OCI-LY7 (cell line): Measurements from ENCODE around the gene SMOC1. TPM values are rescaled to one million over a fixed set of nuclear protein-coding genes. Genes with fewer than 3 reads are reported as not detected.

Experiments used
- BruUV-seq: library from RNA; stranded (reverse); fragments of 400-500 nt; replicated peaks from 2 replicates; lab custom pipeline; 2021; lab: Mats Ljungman, UMichigan
- CTCF ChIA-PET: fragments of 300-600 bp; sonication (Branson Sonifier 250); formaldehyde crosslinking; loops from one replicate; lab custom pipeline; 2022; ENCODE audit warnings: antibody characterized with exemption; ENCODE audit not compliant: unreplicated experiment; lab: Charles Lee
- POLR2A ChIA-PET: fragments of 300-600 bp; sonication (Branson Sonifier 250); formaldehyde crosslinking; loops from one replicate; lab custom pipeline; 2022; ENCODE audit warnings: antibody characterized with exemption; lab: Charles Lee
- DNase-seq: peaks from one replicate; pipeline ENCODE4 v3.0.0-alpha.2; 2015; ENCODE audit warnings: low spot score
- H2AFZ ChIP-seq: fragments of 200-600 bp; sonication (generic), shearing (Covaris generic); 2 replicates; pipeline ENCODE4 v1.6.1; 2014; ENCODE audit warnings: mild to moderate bottlenecking, antibody characterized with exemption, low read length, moderate library complexity
- H3K27ac ChIP-seq: fragments of 200-600 bp; sonication (generic); 2 replicates; pipeline ENCODE4 v1.5.1; 2014; ENCODE audit warnings: mixed run types, low read depth, mild to moderate bottlenecking, moderate library complexity, low read length, inconsistent platforms; ENCODE audit not compliant: poor library complexity, severe bottlenecking
- H3K36me3 ChIP-seq: fragments of 200-600 bp; sonication (generic); 2 replicates; pipeline ENCODE4 v1.6.1; 2014; ENCODE audit warnings: mild to moderate bottlenecking, antibody characterized with exemption, low read length, moderate library complexity, mixed read lengths; ENCODE audit not compliant: insufficient read depth
- H3K4me1 ChIP-seq: fragments of 200-600 bp; sonication (generic); 2 replicates; pipeline ENCODE4 v1.5.1; 2014; ENCODE audit warnings: mild to moderate bottlenecking, low read length; ENCODE audit not compliant: insufficient read depth, poor library complexity, severe bottlenecking
- H3K4me2 ChIP-seq: fragments of 200-600 bp; sonication (generic); 2 replicates; pipeline ENCODE4 v1.6.1; 2014; ENCODE audit warnings: mild to moderate bottlenecking, low read length
- H3K4me3 ChIP-seq: fragments of 200-600 bp; sonication (generic); 2 replicates; pipeline ENCODE4 v1.5.1; 2014; ENCODE audit warnings: mild to moderate bottlenecking, low read depth, low read length; ENCODE audit not compliant: poor library complexity, severe bottlenecking
- H3K79me2 ChIP-seq: fragments of 200-600 bp; sonication (generic); 2 replicates; pipeline ENCODE4 v1.6.1; 2016; ENCODE audit warnings: low read depth, mild to moderate bottlenecking, low read length, moderate library complexity, mixed read lengths; ENCODE audit not compliant: insufficient read depth
- H3K9me2 ChIP-seq: fragments of 200-600 bp; sonication (generic); 2 replicates; pipeline ENCODE4 v1.6.1; 2016; ENCODE audit warnings: mild to moderate bottlenecking, low read length, mixed read lengths; ENCODE audit not compliant: insufficient read depth
- H3K9me3 ChIP-seq: fragments of 200-600 bp; sonication (generic); 2 replicates; pipeline ENCODE4 v1.6.1; 2014; ENCODE audit warnings: mild to moderate bottlenecking, mixed run types, low read length, mixed read lengths
- H4K20me1 ChIP-seq: fragments of 200-600 bp; sonication (generic); 2 replicates; pipeline ENCODE4 v1.6.1; 2014; ENCODE audit warnings: mild to moderate bottlenecking, antibody characterized with exemption, low read length, moderate library complexity, mixed read lengths; ENCODE audit not compliant: insufficient read depth
- CTCF ChIP-seq: fragments of 200-600 bp; sonication (generic); conservative IDR thresholded peaks from 2 replicates; pipeline ENCODE4 v1.5.1; 2014; ENCODE audit warnings: mild to moderate bottlenecking, antibody characterized with exemption, low read length, moderate library complexity, mixed read lengths
- EZH2phosphoT487 ChIP-seq: fragments of 200-600 bp; sonication (generic); IDR thresholded peaks from 2 replicates; pipeline ENCODE4 v1.6.1; 2018; ENCODE audit warnings: low read depth, borderline replicate concordance, mild to moderate bottlenecking, mixed run types, antibody characterized with exemption, low read length, moderate library complexity, mixed read lengths
- intact Hi-C: fragments of 100-400 bp; cut with micrococcal nuclease; formaldehyde crosslinking; loops from one replicate; pipeline ENCODE4 v1.10.0; 2022; ENCODE audit not compliant: unreplicated experiment
- total RNA-seq, 2 experiments: library from RNA; depleted of rRNA in 1 of 2; stranded (reverse); fragments of >200 nt in 1 of 2; shearing (Covaris generic) in 1 of 2; gene quantifications; 2 replicates each; pipeline ENCODE4 v1.2.3, GENCODE V29; 2014 to 2022

SMOC1 gene
- total RNA-seq, 2 experiments from 2014 or later, result not detected

GRCh38 chr14:69957986-69958385 lies 78.8 kb downstream of the SMOC1 start:
- no peaks in the 10 kb centered on the region for H3K9me2 ChIP-seq
- ChIA-PET POLR2A (no interaction called here), CTCF (no interaction called here)
- H3K4me2 ChIP-seq, result no peak overlapping the region
- H3K4me3 ChIP-seq, result no peak overlapping the region
- H3K9me3 ChIP-seq, result no peaks in the 10 kb centered on the region
- no peak for TF ChIP-seq CTCF
- no peak for TF ChIP-seq EZH2phosphoT487
- H3K27ac ChIP-seq, result no peak overlapping the region
- H3K79me2 ChIP-seq, result no peaks in the 10 kb centered on the region
- no TSS peak for BruUV-seq
- no peaks in the 10 kb centered on the region for H3K4me1 ChIP-seq
- H3K36me3 ChIP-seq, result no peaks in the 10 kb centered on the region
- H2AFZ ChIP-seq, result no peak overlapping the region
- intact Hi-C loops, result no loop called here
- H4K20me1 ChIP-seq, result no peaks in the 10 kb centered on the region
- no peak for DNase-seq

- H3K79me2 ChIP-seq, result no peaks in the 10 kb centered on the region
- CTCF ChIA-PET, result no interaction called here
- H3K4me2 ChIP-seq, result no peak overlapping the region
- no peaks in the 10 kb centered on the region for H3K9me3 ChIP-seq
- no peak for DNase-seq
- BruUV-seq, result no TSS peak
- H3K36me3 ChIP-seq, result no peaks in the 10 kb centered on the region
- H3K4me3 ChIP-seq, result no peak overlapping the region
- no peak overlapping the region for H2AFZ ChIP-seq
- H3K9me2 ChIP-seq, result no peaks in the 10 kb centered on the region
- H4K20me1 ChIP-seq, result no peaks in the 10 kb centered on the region
- H3K27ac ChIP-seq, result no peak overlapping the region
- intact Hi-C loops, result no loop called here
- TF ChIP-seq CTCF, result no peak
- no peaks in the 10 kb centered on the region for H3K4me1 ChIP-seq
- POLR2A ChIA-PET, result no interaction called here
These were observed 79.9 kb downstream of the SMOC1 start for GRCh38 chr14:69959136-69959535.

GRCh38 chr14:69960296-69960695 lies 81.1 kb downstream of the SMOC1 start:
- no TSS peak for BruUV-seq
- no peak for DNase-seq
- H3K9me2 ChIP-seq, result no peaks in the 10 kb centered on the region
- no peaks in the 10 kb centered on the region for H3K9me3 ChIP-seq
- no peaks in the 10 kb centered on the region for H4K20me1 ChIP-seq
- no peak overlapping the region for H2AFZ ChIP-seq
- TF ChIP-seq CTCF (no peak), EZH2phosphoT487 (no peak)
- no peaks in the 10 kb centered on the region for H3K79me2 ChIP-seq
- no peaks in the 10 kb centered on the region for H3K4me1 ChIP-seq
- no peak overlapping the region for H3K4me3 ChIP-seq
- H3K36me3 ChIP-seq, result no peaks in the 10 kb centered on the region
- POLR2A ChIA-PET, result no interaction called here
- CTCF ChIA-PET, result no interaction called here
- no peak overlapping the region for H3K4me2 ChIP-seq
- H3K27ac ChIP-seq, result no peak overlapping the region
- intact Hi-C loops, result no loop called here
